Ectodermal cell (in vitro differentiated cells): ENCODE results near the gene MCCD1.
"Not testable (repeated sequence)": the region's sequence is repeated elsewhere in the genome, so short reads cannot be mapped to it uniquely, and the experiment has no call there.

Experiments
- H3K27ac ChIP-seq: 2 replicates; pipeline ENCODE4 v1.7.0; 2013; ENCODE audit warnings: mild to moderate bottlenecking, low read depth, low read length; ENCODE audit not compliant: insufficient read depth, poor library complexity, severe bottlenecking
- H3K27me3 ChIP-seq: 2 replicates; pipeline ENCODE4 v1.7.0; 2013; ENCODE audit warnings: mild to moderate bottlenecking, low read length; ENCODE audit not compliant: insufficient read depth, control insufficient read depth, poor library complexity, severe bottlenecking
- H3K36me3 ChIP-seq: one replicate; pipeline ENCODE4 v1.7.0; 2013; ENCODE audit warnings: low read length; ENCODE audit not compliant: control insufficient read depth, insufficient read depth
- H3K4me1 ChIP-seq: one replicate; pipeline ENCODE4 v1.7.0; 2013; ENCODE audit warnings: low read length; ENCODE audit not compliant: control insufficient read depth, insufficient read depth
- H3K4me3 ChIP-seq: 2 replicates; pipeline ENCODE4 v1.7.0; 2013; ENCODE audit warnings: low read depth, low read length, control low read depth; ENCODE audit not compliant: insufficient read depth
- H3K9me3 ChIP-seq: 2 replicates; pipeline ENCODE4 v1.7.0; 2013; ENCODE audit warnings: mild to moderate bottlenecking, low read length, moderate library complexity; ENCODE audit not compliant: control insufficient read depth
- WGBS, 2 experiments: methylation state at CpG; one replicate each; pipeline ENCODE4 v1.1.7; 2013; ENCODE audit warnings: missing lambda C conversion rate in 2 of 2; 5-methylcytosine and 5-hydroxymethylcytosine counted together

MCCD1 gene

DNA sequence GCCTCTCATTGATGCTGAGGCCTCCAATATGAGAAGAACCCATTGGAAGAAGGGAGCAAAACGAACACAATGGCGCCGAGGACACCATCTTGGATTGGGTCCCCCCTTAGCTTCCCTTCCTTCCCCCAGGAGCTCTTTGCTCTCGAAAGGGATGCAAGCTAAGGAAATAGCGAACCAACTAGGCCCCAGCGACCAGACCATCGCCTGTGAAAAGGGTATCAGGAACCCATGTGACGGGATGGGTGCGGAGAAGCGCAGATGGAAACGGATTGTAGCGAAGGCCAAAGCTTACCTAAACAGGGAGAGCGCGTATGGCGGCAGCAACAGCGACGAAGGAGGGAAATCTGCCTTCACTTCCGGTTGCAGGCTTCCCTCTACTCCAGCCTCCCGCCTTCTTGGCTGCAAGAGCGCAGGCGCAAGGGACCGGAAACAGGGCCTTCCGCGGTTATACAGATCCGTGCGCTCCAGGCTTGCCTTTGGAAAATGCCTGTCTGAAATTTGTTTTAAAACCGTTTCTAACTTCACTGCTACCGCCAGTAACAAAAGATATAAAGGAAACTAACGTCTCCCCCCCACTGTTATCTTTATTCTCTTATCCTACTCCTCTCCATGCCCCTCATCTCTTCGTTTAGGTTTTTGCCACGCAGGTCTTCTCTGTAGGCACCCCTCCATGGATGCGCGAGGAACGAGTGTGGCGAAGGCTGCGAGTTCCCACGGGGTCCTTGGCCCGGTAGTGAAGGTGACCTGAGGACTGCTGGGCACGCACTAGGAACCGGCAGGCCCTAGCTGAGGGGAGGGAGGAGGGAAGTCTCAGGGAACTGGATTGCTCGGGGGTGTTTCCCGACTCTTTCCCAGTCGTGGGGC is 13.1 kb downstream of the MCCD1 start, which contains the start of gene DDX39B:
DDX39B (minus strand) TSS at position 346 of the 864 bp plus-strand sequence. CDS start 1,471 bp downstream, outside the sequence.
- Histone ChIP-seq H3K9me3 (no peaks in the 10 kb centered on the region), H3K36me3 (peaks cover 22% of the 10 kb centered on the region), H3K4me1 (peaks cover 19% of the 10 kb centered on the region), H3K27me3 (no peaks in the 10 kb centered on the region), H3K4me3 (peak within 1 kb of the TSS; percentile 97), H3K27ac (peak within 1 kb of the TSS; percentile 100)
- 0% methylated on average over 43 of the region's 43 CpGs for WGBS, 2 experiments

DNA sequence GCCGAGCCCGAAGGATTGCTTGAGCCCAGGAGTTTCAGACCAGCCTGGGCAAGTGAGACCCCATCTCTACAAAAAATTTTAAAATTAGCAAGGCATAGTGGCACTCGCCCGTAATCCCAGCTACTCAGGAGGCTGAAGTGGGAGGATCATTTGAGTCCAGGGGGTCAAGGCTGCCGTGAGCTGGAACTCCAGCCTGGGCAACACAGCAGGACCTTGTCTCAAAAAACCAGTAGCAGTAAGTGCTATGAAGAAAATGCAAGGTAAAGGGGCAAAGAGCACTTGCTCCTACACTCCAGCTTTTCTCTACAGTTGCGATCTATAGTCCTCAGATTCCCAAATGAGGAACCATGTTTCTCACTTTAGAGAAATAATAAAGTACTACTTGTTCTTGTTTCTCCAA is 14.9 kb downstream of the MCCD1 start:
- Histone ChIP-seq H3K4me3 (no peak overlapping the region), H3K9me3 (no peaks in the 10 kb centered on the region), H3K27me3 (no peaks in the 10 kb centered on the region), H3K4me1 (peaks cover 25% of the 10 kb centered on the region), H3K27ac (no peak overlapping the region), H3K36me3 (peaks cover 13% of the 10 kb centered on the region)
- 89 to 96% methylated on average over 5 to 6 of the region's 6 CpGs for WGBS, 2 experiments

DNA sequence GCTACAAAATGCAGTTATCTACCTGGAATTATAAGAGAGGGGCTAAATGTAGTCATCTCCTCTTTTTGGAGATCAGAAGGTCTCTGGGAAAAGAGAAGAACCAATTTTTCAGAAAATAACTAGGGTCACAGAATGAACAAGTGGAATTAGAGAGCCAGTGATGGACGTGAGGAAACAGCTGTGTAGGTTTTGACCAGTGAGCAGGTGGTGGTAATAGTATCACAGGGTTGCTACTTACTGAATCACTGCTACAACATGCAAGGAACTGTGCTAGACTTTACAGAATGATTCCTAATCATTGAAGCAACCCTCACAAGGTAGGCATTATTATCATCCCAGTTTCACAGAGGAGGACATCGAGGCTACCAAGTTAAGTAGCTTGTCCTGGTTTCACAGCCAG is 15.9 kb downstream of the MCCD1 start:
- no peak overlapping the region for H3K4me3 ChIP-seq
- no peaks in the 10 kb centered on the region for H3K27me3 ChIP-seq
- no peaks in the 10 kb centered on the region for H3K9me3 ChIP-seq
- peaks cover 3% of the 10 kb centered on the region for H3K36me3 ChIP-seq
- H3K27ac ChIP-seq: no peak overlapping the region
- H3K4me1 ChIP-seq: peaks cover 18% of the 10 kb centered on the region
- 88 to 96% methylated on average over 2 of the region's 2 CpGs for WGBS, 2 experiments

DNA sequence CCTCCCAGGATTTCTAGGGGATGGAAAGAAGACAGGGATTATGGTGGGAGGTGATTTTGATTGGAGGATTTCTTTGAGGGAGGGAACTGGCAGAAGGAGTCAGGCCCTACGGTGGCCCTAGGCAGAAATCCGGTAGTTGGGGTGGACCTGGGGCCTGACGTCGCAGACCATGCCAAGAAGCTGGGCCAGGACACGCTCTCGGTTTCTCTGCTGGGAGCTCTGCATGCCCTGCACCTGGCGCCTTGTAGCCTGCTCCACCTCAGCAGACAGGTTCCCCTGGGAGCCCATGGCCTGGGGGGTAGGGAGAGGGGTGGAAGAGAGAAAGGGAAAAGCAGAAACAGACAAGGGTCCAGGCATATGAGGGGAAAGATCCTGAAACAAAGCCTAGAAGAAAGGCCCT is 16.5 kb downstream of the MCCD1 start:
- H3K36me3 ChIP-seq: no peaks in the 10 kb centered on the region
- H3K4me1 ChIP-seq: peaks cover 11% of the 10 kb centered on the region
- H3K27me3 ChIP-seq: no peaks in the 10 kb centered on the region
- H3K9me3 ChIP-seq: no peaks in the 10 kb centered on the region
- H3K27ac ChIP-seq: no peak overlapping the region
- no peak overlapping the region for H3K4me3 ChIP-seq
- WGBS, 2 experiments: 84 to 87% methylated on average over 7 of the region's 7 CpGs

DNA sequence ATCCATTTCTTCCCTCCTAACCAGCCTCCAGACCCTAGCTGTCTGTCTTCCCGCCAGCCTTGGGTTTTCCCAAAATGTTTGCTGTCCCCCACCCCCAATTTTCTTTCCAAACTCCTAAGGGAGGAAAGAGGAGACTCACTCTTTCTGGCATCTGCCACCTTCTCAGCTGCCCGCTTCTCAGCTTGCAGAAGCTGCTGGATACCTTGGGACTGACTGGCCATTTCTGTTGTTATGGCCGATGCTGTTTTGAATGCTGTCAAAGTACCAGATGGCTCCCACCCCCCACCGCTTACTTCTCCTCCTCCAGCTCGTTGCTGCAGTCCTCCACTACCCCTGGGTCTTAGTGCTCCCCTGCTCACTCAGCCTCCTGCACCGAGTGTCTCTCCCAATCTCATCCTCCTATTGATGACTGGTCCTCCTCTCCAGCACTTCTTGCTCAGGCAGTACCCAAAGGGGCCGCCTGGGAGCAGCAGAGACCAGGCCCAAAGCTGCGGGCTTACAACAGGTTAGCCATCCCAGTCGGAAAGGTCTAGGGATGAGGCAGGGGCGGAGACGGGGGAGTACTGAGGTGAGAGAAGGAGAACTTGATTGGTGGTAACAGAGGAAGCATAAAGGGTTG is 17.7 kb downstream of the MCCD1 start, which contains the start of gene ATP6V1G2:
ATP6V1G2 (minus strand) TSS at position 270 of the 619 bp plus-strand sequence; CDS start at position 221, 49 bp downstream.
- Histone ChIP-seq H3K27me3 (no peaks in the 10 kb centered on the region), H3K9me3 (no peaks in the 10 kb centered on the region), H3K27ac (peak within 1 kb of the TSS; percentile 58), H3K4me3 (peak within 1 kb of the TSS; percentile 54), H3K36me3 (no peaks in the 10 kb centered on the region), H3K4me1 (peaks cover 10% of the 10 kb centered on the region)
- WGBS, 2 experiments: 2% methylated on average over 11 of the region's 11 CpGs

DNA sequence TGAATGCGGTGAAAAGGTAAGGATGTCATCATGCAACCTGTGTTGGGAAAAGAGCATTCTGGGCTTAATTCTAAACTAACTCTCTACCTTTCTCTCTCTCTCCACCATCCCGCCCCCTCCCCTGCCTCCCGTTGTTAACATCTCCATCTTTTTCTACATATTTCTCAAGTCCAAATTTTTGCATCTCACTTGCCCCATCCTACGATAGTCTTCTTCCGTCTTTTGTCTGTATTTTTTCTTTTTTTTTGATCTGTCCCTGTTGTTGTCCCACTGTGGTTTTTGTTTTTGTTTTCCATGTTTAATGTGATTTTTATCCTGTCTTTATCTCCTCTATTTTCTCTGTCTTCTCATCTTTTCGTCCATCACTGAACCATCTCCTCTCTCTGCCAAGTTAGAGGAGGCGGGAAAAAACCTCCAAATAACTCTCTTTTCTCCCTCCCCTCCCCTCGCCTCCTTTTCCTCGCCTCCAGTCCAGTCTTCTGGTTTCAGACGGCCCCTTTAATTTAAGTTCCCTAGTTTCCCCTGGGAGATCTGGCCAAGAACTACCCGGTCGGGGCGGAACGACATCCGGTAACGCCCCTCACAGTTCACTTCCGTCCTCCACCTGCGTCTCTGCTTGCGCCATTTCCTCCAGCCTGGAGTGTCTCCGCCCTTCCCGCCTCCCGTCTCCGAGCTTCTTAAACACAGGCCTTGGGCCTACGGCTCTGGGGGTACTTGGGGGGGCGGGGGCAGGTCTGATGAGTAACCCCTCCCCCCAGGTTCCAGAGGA is 18.4 kb downstream of the MCCD1 start, which contains the start of gene NFKBIL1:
NFKBIL1 (plus strand) TSS at position 651 of the 769 bp plus-strand sequence; CDS start at position 738, 87 bp downstream.
- Histone ChIP-seq H3K4me1 (peaks cover 10% of the 10 kb centered on the region), H3K27me3 (no peaks in the 10 kb centered on the region), H3K36me3 (no peaks in the 10 kb centered on the region), H3K27ac (peak within 1 kb of the TSS; percentile 58), H3K4me3 (peak within 1 kb of the TSS; percentile 54), H3K9me3 (no peaks in the 10 kb centered on the region)
- 0% methylated on average over 25 of the region's 25 CpGs for WGBS, 2 experiments

DNA sequence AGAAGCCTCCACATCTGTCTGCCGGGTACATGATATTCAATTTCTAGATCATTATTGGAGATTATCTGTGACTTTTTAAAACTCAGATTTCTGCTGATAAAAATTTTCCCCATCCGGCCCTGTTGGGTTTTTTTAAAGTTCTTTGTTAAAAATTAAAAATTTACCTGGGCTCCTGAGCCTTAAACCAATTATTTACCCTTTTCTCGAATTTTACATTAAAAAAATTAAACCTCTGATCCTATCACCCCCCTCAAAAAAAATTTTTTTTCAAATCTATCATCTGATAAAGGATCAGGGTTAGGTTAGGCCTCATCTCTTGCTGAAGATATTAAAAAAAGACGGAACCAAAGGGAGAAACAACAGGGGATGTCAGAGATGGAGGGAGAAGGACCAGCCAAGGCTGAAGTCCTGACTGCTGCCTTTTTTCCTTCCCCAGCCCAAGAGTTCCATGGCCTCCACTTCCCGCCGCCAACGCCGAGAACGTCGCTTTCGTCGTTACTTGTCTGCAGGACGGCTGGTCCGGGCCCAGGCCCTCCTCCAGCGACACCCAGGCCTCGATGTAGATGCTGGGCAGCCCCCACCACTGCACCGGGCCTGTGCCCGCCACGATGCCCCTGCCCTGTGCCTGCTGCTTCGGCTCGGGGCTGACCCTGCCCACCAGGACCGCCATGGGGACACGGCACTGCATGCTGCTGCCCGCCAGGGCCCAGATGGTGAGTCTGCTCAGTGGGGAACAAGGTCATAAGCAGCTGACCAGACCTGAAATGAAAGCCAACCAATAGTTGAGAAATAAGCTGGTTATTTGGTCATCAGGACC is 19.2 kb downstream of the MCCD1 start:
- H3K9me3 ChIP-seq: no peaks in the 10 kb centered on the region
- peak overlapping the region; percentile 54 for H3K4me3 ChIP-seq
- H3K27me3 ChIP-seq: no peaks in the 10 kb centered on the region
- H3K27ac ChIP-seq: no peak overlapping the region
- no peaks in the 10 kb centered on the region for H3K36me3 ChIP-seq
- WGBS, 2 experiments: 84 to 86% methylated on average over 22 to 24 of the region's 24 CpGs
- H3K4me1 ChIP-seq: peaks cover 10% of the 10 kb centered on the region

DNA sequence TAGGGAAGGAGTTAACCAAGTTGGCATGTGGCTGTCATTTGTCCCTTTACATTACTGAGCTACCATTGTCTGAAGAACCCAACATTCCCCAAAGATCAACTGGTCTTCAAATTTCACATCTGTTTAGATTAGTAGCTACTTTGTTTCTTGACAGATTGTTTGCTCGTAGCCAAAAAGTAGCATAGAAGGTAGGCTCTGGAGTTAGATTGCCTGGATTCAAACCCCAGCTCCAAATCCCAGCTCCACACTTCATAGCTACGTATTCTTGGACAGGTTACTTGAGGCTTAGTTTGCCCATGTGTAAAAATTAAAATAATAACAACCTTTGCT is 19.7 kb downstream of the MCCD1 start:
- H3K36me3 ChIP-seq: peaks cover 4% of the 10 kb centered on the region
- no peak overlapping the region for H3K27ac ChIP-seq
- no peaks in the 10 kb centered on the region for H3K27me3 ChIP-seq
- WGBS, 2 experiments: 92 to 100% methylated on average over 1 to 2 of the region's 2 CpGs
- peaks cover 10% of the 10 kb centered on the region for H3K4me1 ChIP-seq
- no peaks in the 10 kb centered on the region for H3K9me3 ChIP-seq
- peak overlapping the region; percentile 54 for H3K4me3 ChIP-seq

DNA sequence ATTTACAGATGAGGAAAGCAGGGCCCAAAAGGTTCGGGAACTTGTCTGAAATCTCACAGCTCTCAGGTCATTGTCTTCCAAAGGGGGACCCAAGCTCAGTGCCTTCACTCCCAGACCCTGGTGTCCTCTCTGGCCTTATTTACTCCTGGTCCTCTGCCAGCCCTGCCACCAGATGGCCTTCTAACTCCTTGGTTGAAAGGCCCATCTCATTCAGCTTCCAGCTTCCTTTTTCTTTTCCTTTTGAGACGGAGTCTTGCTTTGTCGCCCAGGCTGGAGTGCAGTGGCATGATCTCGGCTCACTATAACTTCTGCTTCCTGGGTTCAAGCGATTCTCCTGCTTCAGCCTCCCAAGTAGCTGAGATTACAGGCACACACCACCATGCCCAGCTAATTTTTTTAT is 22.6 kb downstream of the MCCD1 start:
- not testable (repeated sequence) for H3K4me3 ChIP-seq, H3K9me3 ChIP-seq, H3K36me3 ChIP-seq, H3K4me1 ChIP-seq, H3K27ac ChIP-seq, H3K27me3 ChIP-seq
- 72 to 73% methylated on average over 5 of the region's 5 CpGs for WGBS, 2 experiments
